Measurements from ENCODE around the gene PCDH11X. TPM values are rescaled to one million over a fixed set of nuclear protein-coding genes. Genes with fewer than 3 reads are reported as not detected.
"Not testable (repeated sequence)": the region's sequence is repeated elsewhere in the genome, so short reads cannot be mapped to it uniquely, and the experiment has no call there.

The PCDH11X gene, protein sequence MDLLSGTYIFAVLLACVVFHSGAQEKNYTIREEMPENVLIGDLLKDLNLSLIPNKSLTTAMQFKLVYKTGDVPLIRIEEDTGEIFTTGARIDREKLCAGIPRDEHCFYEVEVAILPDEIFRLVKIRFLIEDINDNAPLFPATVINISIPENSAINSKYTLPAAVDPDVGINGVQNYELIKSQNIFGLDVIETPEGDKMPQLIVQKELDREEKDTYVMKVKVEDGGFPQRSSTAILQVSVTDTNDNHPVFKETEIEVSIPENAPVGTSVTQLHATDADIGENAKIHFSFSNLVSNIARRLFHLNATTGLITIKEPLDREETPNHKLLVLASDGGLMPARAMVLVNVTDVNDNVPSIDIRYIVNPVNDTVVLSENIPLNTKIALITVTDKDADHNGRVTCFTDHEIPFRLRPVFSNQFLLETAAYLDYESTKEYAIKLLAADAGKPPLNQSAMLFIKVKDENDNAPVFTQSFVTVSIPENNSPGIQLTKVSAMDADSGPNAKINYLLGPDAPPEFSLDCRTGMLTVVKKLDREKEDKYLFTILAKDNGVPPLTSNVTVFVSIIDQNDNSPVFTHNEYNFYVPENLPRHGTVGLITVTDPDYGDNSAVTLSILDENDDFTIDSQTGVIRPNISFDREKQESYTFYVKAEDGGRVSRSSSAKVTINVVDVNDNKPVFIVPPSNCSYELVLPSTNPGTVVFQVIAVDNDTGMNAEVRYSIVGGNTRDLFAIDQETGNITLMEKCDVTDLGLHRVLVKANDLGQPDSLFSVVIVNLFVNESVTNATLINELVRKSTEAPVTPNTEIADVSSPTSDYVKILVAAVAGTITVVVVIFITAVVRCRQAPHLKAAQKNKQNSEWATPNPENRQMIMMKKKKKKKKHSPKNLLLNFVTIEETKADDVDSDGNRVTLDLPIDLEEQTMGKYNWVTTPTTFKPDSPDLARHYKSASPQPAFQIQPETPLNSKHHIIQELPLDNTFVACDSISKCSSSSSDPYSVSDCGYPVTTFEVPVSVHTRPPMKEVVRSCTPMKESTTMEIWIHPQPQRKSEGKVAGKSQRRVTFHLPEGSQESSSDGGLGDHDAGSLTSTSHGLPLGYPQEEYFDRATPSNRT (N-terminal part only)
- total RNA-seq (under 1 TPM; 0.06 to 0.37 (median 0.16) TPM), polyA plus RNA-seq (not detected)
- long read RNA-seq, donor 1 = 0 reads
- long read RNA-seq, donor 2 = 0 reads
- long read RNA-seq, donor 3 = 0 reads
- long read RNA-seq, donor 4 = 0 reads

DNA sequence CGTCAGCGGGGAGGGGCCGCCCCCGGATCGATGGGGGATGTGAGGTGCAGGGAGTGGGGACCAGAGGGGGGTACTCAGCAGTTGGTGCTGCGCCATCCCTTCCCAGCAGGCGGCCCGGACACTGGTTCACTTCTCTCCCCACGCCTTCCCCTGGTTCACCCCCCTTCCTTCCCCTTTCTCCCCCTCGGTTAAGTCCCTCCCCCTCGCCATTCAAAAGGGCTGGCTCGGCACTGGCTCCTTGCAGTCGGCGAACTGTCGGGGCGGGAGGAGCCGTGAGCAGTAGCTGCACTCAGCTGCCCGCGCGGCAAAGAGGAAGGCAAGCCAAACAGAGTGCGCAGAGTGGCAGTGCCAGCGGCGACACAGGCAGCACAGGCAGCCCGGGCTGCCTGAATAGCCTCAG is at the start of gene PCDH11X:
Gene PCDH11X, plus strand, starts transcription at position 241 of the 400 bp plus-strand sequence. CDS start 56,130 bp downstream, outside the sequence.
- H3K9me3 ChIP-seq (ENCODE audit: control insufficient read depth, low read length); H3K27ac ChIP-seq (ENCODE audit: low read length); H3K4me3 ChIP-seq (ENCODE audit: low read length); H3K27me3 ChIP-seq (ENCODE audit: control insufficient read depth, insufficient read depth); H3K4me1 ChIP-seq (ENCODE audit: control insufficient read depth, insufficient read depth, low read length); intact Hi-C loops (cut with DNase I): not testable (repeated sequence)
- DNase-seq = peak; percentile 19 to 39 (median 24)
- peak in 1 of 2 donors; percentile 65 for ATAC-seq
- WGBS = 0% methylated on average over 10 of the region's 24 CpGs

DNA sequence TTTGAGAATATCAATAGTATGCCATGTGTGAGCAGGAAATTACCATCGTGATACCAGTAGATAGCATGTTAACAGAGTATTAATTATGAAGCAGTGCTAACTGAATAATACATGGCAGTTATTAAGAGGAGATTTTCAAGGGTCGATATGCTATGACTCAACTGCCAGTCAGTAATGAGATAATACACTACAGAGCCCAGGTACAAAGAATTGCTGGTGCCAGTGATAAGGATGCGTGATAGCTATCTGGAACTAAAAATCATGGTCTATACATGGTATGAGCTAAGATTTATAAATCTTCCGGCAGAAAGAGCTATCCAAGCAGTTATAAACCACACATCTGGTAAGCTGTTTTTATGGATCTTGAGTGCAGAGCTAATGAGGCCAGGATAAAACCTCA is 31.7 kb upstream of the PCDH11X start:
- H3K27ac ChIP-seq (ENCODE audit: low read length); H3K4me3 ChIP-seq (ENCODE audit: low read length); H3K27me3 ChIP-seq (ENCODE audit: control insufficient read depth, insufficient read depth); H3K4me1 ChIP-seq (ENCODE audit: control insufficient read depth, insufficient read depth, low read length); DNase-seq; intact Hi-C loops (cut with DNase I); ATAC-seq; H3K9me3 ChIP-seq (ENCODE audit: control insufficient read depth, low read length): not testable (repeated sequence)
- 94% methylated on average over 1 of the region's 4 CpGs for WGBS

DNA sequence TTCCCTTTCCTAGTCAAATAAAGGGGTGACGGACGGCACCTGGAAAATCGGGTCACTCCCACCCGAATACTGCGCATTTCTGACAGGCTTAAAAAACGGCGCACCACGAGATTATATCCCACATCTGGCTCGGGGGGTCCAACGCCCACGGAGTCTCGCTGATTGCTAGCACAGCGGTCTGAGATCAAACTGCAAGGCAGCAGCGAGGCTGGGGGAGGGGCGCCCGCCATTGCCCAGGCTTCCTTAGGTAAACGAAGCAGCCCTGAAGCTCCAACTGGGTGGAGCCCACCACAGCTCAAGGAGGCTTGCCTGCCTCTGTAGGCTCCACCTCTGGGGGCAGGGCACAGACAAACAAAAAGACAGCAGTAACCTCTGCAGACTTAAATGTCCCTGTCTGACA is 26.2 kb upstream of the PCDH11X start:
- H3K27ac ChIP-seq (ENCODE audit: low read length); H3K27me3 ChIP-seq (ENCODE audit: control insufficient read depth, insufficient read depth); H3K4me3 ChIP-seq (ENCODE audit: low read length); ATAC-seq; DNase-seq; H3K4me1 ChIP-seq (ENCODE audit: control insufficient read depth, insufficient read depth, low read length); intact Hi-C loops (cut with DNase I); H3K9me3 ChIP-seq (ENCODE audit: control insufficient read depth, low read length): not testable (repeated sequence)
- 89% methylated on average over 17 of the region's 17 CpGs for WGBS

DNA sequence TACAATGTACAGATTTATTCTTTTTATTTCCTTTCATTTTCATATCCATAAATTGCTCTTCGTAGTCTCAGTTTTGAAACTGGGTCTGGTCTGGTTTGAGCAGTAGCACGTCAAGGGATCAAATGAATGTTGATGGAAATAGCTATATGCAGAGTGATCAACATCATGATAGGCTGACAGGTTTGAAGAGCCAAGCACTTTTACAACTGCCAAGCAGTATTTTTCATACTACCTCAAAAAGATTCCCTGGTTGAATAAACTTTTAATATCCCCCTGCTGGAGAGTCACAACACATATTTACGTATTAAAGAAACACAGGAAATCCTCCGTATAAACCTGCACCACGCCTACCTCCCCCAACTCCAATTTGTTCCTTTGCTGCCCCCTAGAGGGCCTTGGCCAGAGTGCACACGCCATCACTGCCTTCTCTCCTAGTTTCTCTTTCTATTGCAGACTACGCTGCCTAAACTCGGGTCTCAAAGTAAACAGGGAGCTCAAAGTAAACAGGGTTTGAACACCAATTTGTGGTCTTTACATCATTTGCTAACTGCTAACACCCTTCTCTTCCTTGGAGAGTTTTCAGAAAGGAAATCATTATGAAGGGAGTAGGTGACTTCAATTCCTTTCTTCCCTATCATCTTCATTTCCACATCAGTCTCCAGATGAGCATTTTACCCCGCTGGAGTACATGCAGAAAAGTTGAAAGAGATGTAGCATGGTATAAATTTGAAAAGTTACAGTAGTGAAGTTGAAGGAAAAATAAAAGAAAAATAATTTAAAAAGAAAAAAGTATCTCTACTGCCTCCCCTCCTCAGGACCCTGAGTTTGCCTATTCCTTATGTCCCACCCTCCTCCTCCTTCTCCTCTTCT is 8.3 kb upstream of the PCDH11X start:
- WGBS = 15% methylated on average over 4 of the region's 9 CpGs
- H3K27me3 ChIP-seq (ENCODE audit: control insufficient read depth, insufficient read depth); H3K9me3 ChIP-seq (ENCODE audit: control insufficient read depth, low read length); DNase-seq; H3K27ac ChIP-seq (ENCODE audit: low read length); H3K4me1 ChIP-seq (ENCODE audit: control insufficient read depth, insufficient read depth, low read length); intact Hi-C loops (cut with DNase I); H3K4me3 ChIP-seq (ENCODE audit: low read length): not testable (repeated sequence)
- ATAC-seq = peak in 1 of 2 donors; percentile 69

DNA sequence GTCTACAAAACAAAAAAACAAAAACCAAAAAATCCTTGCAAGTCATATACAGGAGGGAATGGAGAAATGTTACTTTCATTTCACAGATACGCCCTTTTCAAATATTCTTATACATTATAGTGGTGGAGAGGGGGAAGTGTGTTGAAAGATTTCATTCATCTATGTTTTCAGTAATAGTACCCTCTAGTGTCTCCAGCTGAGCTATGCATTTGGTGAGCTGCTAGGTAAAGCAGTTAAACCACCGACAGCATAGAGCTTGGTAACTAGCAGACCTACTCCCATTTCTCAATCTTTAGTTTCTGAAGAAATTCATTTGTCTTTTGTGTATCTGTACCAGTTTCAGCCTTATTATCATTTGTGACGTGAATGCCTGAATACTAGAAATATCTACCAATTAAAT is 5.2 kb upstream of the PCDH11X start:
- WGBS = 41% methylated on average over 3 of the region's 3 CpGs
- H3K9me3 ChIP-seq (ENCODE audit: control insufficient read depth, low read length); DNase-seq; H3K27me3 ChIP-seq (ENCODE audit: control insufficient read depth, insufficient read depth); ATAC-seq; intact Hi-C loops (cut with DNase I); H3K27ac ChIP-seq (ENCODE audit: low read length); H3K4me3 ChIP-seq (ENCODE audit: low read length); H3K4me1 ChIP-seq (ENCODE audit: control insufficient read depth, insufficient read depth, low read length): not testable (repeated sequence)

DNA sequence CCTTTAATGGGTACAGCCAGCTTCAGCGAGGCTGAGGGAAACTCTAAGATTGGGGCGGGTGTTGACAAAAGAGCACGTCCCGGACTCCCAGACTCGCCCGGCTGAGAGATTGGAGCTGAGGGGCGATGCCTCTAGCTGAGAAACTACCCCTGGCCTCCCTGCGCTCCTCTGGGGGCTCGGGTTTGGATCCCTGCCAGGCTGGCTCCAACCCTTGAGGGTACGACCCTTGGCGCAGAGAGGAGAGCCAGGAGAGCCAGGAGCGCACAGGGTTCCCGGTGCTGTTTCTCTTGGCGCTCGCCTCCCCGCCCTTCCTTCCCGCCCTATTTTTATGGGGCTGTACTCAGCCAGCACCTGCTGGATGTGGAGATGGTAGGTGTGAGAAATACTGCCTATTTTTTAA is 833 bp downstream of the PCDH11X start:
- intact Hi-C loops (cut with DNase I); H3K27me3 ChIP-seq (ENCODE audit: control insufficient read depth, insufficient read depth): not testable (repeated sequence)

DNA sequence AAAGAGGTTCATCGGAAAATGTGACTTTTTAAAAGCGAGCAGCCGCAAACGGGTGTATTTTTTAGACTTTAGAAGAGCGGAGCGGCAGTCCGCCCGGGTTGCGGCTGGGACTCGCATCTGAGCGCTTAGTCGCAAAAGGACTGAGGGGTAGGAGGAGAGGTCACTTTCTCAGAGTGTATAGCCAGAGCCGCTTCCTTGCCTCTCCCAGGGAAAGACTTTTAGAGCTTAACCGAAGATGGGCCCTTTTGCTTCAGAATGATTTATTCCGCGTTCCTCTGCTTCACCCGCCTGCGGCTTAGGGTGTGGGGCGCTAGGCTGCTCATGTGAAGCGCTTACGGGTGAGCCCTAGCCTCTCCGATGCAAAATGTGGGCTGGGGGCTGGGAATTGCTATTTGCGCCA is 1.5 kb downstream of the PCDH11X start:
- H3K27ac ChIP-seq (ENCODE audit: low read length); H3K4me1 ChIP-seq (ENCODE audit: control insufficient read depth, insufficient read depth, low read length); H3K4me3 ChIP-seq (ENCODE audit: low read length); H3K9me3 ChIP-seq (ENCODE audit: control insufficient read depth, low read length); DNase-seq; ATAC-seq; intact Hi-C loops (cut with DNase I); H3K27me3 ChIP-seq (ENCODE audit: control insufficient read depth, insufficient read depth): not testable (repeated sequence)
- 2% methylated on average over 23 of the region's 23 CpGs for WGBS

More for the DNA sequence above, 833 bp downstream of the PCDH11X start:
- ATAC-seq (peak in 1 of 2 donors; percentile 39), DNase-seq (peak in 2 of 3 donors; percentile 11 to 37)
- not testable (repeated sequence) for H3K9me3 ChIP-seq (ENCODE audit: control insufficient read depth, low read length); H3K4me1 ChIP-seq (ENCODE audit: control insufficient read depth, insufficient read depth, low read length); H3K4me3 ChIP-seq (ENCODE audit: low read length); H3K27ac ChIP-seq (ENCODE audit: low read length)
- WGBS = 2% methylated on average over 17 of the region's 17 CpGs

DNA sequence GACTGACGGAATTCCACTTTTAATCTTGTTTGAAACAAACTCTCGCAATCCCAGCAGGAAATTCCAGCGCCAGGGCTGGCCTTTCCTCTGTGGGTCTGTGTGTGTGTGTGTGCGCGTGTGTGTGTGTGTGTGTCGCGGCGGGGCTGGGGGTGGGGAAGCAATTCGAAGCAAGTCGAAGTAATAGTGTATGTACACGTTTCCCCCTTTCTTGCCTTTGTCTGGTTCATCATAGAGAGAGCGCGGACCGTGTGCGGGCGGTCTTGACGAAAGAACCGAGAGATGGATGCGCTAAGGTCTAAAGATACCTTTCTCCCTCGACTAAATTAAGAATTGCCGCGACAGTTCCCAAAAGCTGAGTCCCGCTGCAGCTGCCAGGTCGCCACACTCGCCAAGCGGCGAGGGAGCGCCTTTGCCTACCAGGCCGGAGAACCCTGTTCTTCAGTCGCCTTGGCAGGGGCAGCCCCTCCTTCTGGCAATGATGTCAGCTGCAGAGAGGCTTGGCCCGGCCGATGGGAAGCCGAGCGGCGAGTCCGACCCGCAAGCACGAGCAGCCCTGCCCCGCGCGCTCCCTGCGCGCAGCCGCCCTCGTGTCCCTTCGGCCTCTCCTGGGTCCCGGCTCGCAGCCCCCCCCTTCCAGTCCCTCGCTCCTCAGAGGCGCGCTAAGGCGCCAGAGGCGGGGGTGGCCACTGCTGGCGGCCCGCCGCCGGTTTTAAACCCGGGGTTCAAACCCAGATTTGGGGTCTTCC is 2.6 kb downstream of the PCDH11X start:
- WGBS = 3% methylated on average over 40 of the region's 58 CpGs
- H3K4me1 ChIP-seq (ENCODE audit: control insufficient read depth, insufficient read depth, low read length); intact Hi-C loops (cut with DNase I); H3K9me3 ChIP-seq (ENCODE audit: control insufficient read depth, low read length); H3K27ac ChIP-seq (ENCODE audit: low read length); H3K4me3 ChIP-seq (ENCODE audit: low read length); H3K27me3 ChIP-seq (ENCODE audit: control insufficient read depth, insufficient read depth); DNase-seq: not testable (repeated sequence)
- peak in 1 of 2 donors; percentile 60 for ATAC-seq

DNA sequence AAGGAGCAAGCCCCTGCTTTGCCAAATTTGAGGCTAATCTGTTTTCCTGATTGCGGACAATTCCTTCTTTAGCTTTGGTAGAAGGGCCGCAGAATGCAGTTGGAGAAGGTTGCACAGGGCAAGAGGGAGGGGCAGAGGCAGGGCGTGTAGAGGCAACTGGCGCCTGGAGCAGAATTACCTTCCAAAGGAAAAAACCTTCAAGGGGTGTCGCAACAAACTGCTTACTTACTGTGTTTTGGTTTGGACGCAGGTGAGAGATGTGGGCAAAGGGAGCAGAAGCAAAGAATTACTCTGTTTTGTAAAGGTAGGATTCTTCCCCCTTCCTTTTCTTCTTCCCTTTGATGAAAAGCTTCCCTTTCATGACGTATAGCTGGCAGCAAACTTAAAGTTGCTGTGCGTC is 3.6 kb downstream of the PCDH11X start:
- WGBS = 5% methylated on average over 6 of the region's 8 CpGs
- H3K27ac ChIP-seq (ENCODE audit: low read length); H3K27me3 ChIP-seq (ENCODE audit: control insufficient read depth, insufficient read depth); H3K4me3 ChIP-seq (ENCODE audit: low read length); DNase-seq; H3K4me1 ChIP-seq (ENCODE audit: control insufficient read depth, insufficient read depth, low read length); H3K9me3 ChIP-seq (ENCODE audit: control insufficient read depth, low read length); intact Hi-C loops (cut with DNase I); ATAC-seq: not testable (repeated sequence)

Data from right cardiac atrium (tissue), 5 donors.